PFSK-1 (cell line): Measurements from ENCODE around the gene APOBEC3G.

Experiments
- POLR2AphosphoS5 ChIP-seq: IDR thresholded peaks from 2 replicates; pipeline ENCODE4 v1.6.1; 2012; ENCODE audit warnings: low read depth, mild to moderate bottlenecking, control low read depth, low read length, moderate library complexity
- SIN3A ChIP-seq: IDR thresholded peaks from 2 replicates; pipeline ENCODE4 v1.6.1; 2012; ENCODE audit warnings: mild to moderate bottlenecking, low read length, moderate library complexity, borderline replicate concordance; ENCODE audit not compliant: insufficient read depth
- TAF1 ChIP-seq: IDR thresholded peaks from 2 replicates; pipeline ENCODE4 v1.6.1; 2012; ENCODE audit warnings: low read length, control low read depth, borderline replicate concordance; ENCODE audit not compliant: insufficient read depth

DNA sequence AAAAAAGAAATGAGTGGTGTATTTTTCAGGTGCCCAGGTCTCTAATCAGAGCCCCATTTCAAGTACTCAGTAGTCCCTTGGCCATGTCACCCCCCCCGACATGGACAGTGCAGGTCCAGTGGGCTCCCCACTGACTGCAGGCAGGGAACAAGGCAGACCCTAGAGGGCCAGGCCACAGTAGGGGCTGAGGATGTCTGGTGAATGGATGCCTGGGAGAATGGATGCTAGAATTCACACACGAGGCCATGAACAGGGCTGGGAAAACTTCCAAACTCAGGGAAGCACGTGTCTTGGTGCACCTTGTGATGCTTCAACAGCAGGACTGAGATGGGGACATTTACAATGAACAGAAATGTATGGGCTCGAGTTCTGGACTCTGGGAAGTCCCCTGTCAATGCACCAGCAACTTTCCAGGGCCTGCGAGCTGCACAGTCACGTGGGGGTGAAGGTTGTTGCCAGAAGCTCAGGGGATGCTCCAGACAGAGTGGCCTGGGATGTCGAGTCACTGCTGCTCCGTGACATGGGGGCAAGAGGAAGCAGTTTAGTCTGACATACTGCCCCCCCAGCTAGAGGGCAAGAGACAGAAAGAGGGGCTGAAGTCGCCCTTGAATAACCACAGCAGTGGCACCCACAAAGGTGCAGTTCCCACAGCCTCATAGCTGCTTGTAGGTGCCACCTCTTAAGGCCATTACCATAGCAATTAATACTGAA is 3.1 kb downstream of the APOBEC3G start:
- TF ChIP-seq TAF1 = no peak
- TF ChIP-seq POLR2AphosphoS5 = no peak
- no peak for TF ChIP-seq SIN3A
